ENCODE data around the gene OR56B4.
"Not testable (repeated sequence)": the region's sequence is repeated elsewhere in the genome, so short reads cannot be mapped to it uniquely, and the experiment has no call there.

OR56B4 gene, protein sequence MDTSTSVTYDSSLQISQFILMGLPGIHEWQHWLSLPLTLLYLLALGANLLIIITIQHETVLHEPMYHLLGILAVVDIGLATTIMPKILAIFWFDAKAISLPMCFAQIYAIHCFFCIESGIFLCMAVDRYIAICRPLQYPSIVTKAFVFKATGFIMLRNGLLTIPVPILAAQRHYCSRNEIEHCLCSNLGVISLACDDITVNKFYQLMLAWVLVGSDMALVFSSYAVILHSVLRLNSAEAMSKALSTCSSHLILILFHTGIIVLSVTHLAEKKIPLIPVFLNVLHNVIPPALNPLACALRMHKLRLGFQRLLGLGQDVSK

DNA sequence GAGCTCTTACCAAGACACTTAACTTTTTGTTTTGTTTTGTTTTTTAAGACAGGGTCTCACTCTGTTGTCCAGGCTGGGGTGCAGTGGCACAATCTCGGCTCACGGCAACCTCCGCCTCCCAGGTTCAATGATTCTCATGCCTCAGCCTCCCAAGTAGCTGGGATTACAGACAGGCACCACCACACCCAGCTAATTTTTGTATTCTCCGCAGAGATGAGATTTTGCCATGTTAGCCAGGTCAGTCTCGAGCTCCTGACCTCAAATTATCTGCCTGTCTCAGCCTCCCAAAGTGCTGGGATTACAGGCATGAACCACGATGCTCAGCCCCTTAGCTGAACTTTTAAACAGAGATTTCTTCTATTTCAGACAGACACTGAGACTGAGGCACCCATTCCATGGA is at the start of gene OR56B4:
Gene OR56B4, plus strand, starts transcription at position 301 of the 400 bp plus-strand sequence. Its CDS starts 95 bp downstream, at position 396.
- not testable (repeated sequence) for H3K4me3 ChIP-seq (ENCODE audit: low read depth, low read length)

DNA sequence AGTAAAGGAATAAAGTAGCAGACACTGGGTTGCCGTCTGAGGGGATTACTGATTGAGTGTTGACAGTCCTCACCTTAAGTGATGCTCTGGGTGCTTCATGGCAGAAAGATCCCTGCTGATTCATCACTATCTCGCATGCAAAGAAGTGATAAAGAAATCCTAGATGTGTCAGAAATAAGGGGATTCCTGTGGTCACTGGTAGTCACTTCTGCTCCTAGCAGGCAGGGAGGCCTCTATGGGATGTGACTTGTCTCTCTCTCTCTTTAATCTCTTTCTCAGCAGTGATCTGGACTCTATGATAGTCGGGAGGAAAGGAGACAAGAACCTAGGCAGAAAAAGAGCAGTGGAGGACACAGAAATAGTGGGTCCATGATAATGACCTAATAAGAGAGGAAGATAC is 46.0 kb upstream of the OR56B4 start:
- H3K4me3 ChIP-seq (ENCODE audit: low read depth, low read length): no peak overlapping the region
- TF ChIP-seq, protein P1, sequence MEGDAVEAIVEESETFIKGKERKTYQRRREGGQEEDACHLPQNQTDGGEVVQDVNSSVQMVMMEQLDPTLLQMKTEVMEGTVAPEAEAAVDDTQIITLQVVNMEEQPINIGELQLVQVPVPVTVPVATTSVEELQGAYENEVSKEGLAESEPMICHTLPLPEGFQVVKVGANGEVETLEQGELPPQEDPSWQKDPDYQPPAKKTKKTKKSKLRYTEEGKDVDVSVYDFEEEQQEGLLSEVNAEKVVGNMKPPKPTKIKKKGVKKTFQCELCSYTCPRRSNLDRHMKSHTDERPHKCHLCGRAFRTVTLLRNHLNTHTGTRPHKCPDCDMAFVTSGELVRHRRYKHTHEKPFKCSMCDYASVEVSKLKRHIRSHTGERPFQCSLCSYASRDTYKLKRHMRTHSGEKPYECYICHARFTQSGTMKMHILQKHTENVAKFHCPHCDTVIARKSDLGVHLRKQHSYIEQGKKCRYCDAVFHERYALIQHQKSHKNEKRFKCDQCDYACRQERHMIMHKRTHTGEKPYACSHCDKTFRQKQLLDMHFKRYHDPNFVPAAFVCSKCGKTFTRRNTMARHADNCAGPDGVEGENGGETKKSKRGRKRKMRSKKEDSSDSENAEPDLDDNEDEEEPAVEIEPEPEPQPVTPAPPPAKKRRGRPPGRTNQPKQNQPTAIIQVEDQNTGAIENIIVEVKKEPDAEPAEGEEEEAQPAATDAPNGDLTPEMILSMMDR (IDR thresholded peaks at IDR 0.05; ENCODE audit: low read depth, low read length): no peak

DNA sequence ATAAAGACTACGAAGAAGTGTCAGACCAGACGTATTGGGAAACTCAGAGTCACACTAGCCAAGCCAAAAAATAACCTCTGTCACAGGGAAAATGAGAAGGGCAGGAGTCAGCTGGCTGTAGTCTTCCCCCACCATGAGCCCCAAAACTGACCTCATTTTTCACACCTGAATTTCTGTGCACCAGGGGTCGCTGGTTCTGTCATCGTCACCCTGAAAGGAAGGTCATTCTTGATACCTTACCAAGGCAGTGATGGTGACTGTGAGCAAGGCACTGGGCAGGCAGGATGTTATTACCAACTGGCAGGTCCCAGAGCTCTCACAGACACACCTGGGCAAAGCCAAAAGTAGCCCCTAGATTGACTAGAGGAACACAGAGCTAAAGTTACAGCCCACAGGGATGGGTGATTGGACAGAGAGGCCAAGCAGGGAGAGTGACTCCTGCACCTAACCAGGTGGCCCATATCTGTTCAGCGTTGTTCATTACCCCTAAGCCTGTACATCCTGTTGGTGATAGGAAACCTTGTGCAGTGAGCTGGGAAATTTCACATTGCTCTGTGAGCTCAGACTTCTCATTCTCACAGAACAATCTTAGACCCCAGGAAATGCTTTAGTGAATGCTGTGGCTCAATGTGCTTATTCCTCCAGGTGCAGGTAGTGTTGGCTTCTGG is 44.7 kb upstream of the OR56B4 start:
- no peak overlapping the region for H3K4me3 ChIP-seq (ENCODE audit: low read depth, low read length)
- TF ChIP-seq, protein P1 (IDR thresholded peaks at IDR 0.05; ENCODE audit: low read depth, low read length): no peak

DNA sequence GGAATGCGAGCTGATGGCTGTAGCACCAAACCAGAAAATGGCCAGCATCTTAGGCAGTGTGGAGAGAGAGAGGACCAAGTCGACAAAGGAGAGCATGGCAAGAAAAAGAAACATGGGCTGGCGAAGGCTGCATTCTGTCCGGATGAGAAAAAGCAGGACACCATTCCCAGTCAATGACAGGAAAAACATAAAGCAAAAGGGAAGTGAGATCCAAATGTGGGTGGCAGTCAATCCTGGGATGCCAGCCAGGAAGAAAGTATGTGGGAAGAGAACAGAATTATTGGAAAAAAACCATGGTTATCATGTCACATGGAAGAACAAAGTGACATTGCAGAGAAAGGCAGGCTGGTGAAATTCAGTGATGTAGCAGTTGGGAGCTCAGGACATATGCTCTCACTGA is 40.0 kb upstream of the OR56B4 start:
- TF ChIP-seq, protein P1 (IDR thresholded peaks at IDR 0.05; ENCODE audit: low read depth, low read length): no peak
- H3K4me3 ChIP-seq (ENCODE audit: low read depth, low read length): no peak overlapping the region

DNA sequence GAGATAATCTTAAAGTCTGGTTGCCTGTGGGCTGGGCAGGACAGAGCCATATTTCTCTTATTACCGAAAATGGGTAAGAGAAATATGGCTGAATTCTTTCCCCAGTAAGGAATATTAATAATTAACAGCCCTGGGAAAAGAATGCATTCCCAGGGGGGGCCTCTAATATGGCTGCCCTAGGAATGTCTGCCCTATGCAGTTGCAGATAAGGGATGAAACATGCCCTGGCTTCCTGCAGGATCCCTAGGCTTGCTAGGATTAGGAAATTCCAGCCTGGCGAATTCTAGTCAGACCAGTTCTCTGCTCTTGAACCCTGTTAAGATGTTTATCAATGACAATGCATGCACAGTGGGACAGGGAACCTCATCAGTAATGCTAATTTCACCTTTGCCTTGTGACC is 31.0 kb upstream of the OR56B4 start:
- H3K4me3 ChIP-seq (ENCODE audit: low read depth, low read length): not testable (repeated sequence)

DNA sequence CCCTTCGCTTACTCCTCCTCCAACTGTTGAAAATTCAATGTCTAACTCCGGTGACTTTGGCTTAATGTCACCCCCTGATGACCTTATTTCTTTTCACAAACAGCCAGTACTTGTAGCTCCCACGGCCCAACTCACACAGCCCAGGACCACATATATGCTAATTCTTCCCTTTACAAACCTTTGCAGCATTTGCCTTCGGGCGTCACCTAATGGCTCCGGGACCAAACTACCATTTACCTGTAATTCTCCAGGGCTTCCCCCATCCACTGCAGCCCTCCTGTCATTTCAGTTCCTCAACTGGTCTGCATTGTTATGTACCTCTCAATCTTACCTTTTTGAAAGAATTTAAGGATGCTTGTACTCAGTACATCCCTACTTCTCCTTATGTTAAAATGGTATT is 29.8 kb upstream of the OR56B4 start:
- no peak overlapping the region for H3K4me3 ChIP-seq (ENCODE audit: low read depth, low read length)

DNA sequence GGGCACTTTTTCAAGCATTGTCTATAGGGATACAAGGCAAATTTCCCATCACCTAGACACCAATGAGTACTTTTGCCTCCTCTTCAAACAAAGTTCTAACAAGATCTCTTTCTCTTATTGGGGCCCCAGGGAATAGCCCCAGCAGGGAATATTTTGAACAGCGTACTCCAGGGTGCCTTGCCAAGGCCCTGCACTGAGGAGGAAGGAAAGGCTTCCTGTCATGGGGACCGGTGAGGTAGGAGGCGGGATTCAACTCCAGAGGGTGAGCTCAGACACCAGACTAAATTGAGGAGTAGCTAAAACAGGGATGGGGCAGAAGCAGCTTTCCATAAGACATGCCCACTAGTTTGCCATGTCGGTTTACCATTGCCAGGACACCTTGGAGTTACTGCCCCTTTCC is 28.0 kb upstream of the OR56B4 start:
- TF ChIP-seq, protein P1 (IDR thresholded peaks at IDR 0.05; ENCODE audit: low read depth, low read length): no peak
- H3K4me3 ChIP-seq (ENCODE audit: low read depth, low read length): no peak overlapping the region

More for the DNA sequence above, 29.8 kb upstream of the OR56B4 start:
- TF ChIP-seq, protein P1 (IDR thresholded peaks at IDR 0.05; ENCODE audit: low read depth, low read length): no peak

DNA sequence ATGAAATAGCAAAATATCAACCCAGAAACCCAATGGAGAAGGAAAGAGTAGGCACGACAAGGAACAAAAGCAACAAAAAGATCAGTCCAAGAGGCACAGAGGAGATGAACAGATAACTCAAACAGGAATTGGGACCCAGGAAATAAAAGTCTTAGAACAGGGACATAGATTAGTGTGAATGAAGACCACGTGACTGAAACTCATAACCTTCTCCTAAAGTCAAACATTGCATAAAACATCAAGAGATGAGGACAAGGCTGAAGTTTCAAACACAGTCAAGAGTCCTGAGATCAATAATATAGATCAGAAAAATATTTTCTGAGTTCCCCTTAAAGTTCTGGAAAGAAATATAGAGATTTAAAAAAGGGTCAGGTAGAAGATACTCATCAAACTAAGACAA is 24.4 kb upstream of the OR56B4 start:
- TF ChIP-seq, protein P1 (IDR thresholded peaks at IDR 0.05; ENCODE audit: low read depth, low read length): no peak
- H3K4me3 ChIP-seq (ENCODE audit: low read depth, low read length): no peak overlapping the region

Measured in WI38 (cell line).